ENCODE results near the gene ATG14.

GRCh38 chr14:55426891-55427290, 15.3 kb upstream of the ATG14 start:
- no peak for TF ChIP-seq CTCF (IDR thresholded peaks at IDR 0.05)
- no peak for TF ChIP-seq EZH2 (IDR thresholded peaks at IDR 0.05; ENCODE audit: borderline replicate concordance, insufficient read depth, low read depth, low read length, poor library complexity, severe bottlenecking)
